ENCODE data around the gene GUCY2F.

DNA sequence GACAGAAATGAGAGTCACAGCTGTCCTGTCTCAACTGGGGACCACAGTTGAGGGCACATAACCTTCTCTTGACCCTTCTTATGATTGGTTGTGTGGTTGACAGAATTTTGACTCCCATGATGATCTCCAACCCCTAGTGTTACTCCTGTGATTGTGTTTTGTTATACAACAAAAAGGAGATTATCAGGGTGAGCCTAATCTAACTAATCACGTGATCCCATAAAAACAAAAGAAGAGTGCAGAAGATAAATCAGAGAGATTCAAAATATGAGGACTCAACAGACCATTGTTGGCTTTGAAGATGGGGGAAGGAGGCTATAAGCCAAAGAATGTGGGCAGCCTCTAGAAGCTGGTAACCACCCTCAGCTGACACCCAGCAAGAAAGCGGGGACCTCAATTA lies 72.7 kb downstream of the GUCY2F start:
- TF ChIP-seq CTCF (IDR thresholded peaks at IDR 0.05; ENCODE audit: extremely low read depth in 1 of 2, insufficient read depth in 1 of 2, low read depth in 1 of 2, low read length in 2 of 2) (no peak), GATA2 (IDR thresholded peaks at IDR 0.05; ENCODE audit: insufficient read depth, insufficient read length, low read depth, low read length) (no peak)

All from endothelial cell of umbilical vein (primary cell).